SK-N-MC (cell line): ENCODE results near the gene SBNO1.

Source experiments
- EZH2 ChIP-seq: fragments of 200-600 bp; sonication (generic); IDR thresholded peaks from one replicate; pipeline ENCODE4 v1.6.1; 2017; ENCODE audit warnings: antibody characterized with exemption
- FOXP2 ChIP-seq: optimal IDR thresholded peaks from 2 replicates; pipeline ENCODE3; 2011; ENCODE audit warnings: mild to moderate bottlenecking, moderate library complexity; ENCODE audit not compliant: insufficient read depth; ENCODE audit errors: extremely low read length, control extremely low read depth
- POLR2AphosphoS5 ChIP-seq: IDR thresholded peaks from 2 replicates; pipeline ENCODE4 v1.6.1; 2012; ENCODE audit warnings: mild to moderate bottlenecking, low read depth, low read length, borderline replicate concordance

GRCh38 chr12:123245678-123246077, 119.0 kb downstream of the SBNO1 start:
- no peak for TF ChIP-seq EZH2
- no peak for TF ChIP-seq POLR2AphosphoS5
- no peak for TF ChIP-seq FOXP2
